Type B pancreatic cell (in vitro differentiated cells): ENCODE data around the gene RARRES1. TPM values are rescaled to one million over a fixed set of nuclear protein-coding genes. Genes with fewer than 3 reads are reported as not detected.

Experiments used
- DNase-seq: peaks from one replicate; pipeline ENCODE4 v3.0.0; 2021; ENCODE audit warnings: mixed read lengths; ENCODE audit not compliant: unreplicated experiment; ENCODE audit errors: extremely low spot score
- H3K27ac Mint-ChIP-seq: 2 replicates; pipeline ENCODE4 v1.8.0; 2021; ENCODE audit warnings: mild to moderate bottlenecking, mixed read lengths
- H3K27me3 Mint-ChIP-seq: 2 replicates; pipeline ENCODE4 v1.8.0; 2021; ENCODE audit warnings: mixed read lengths
- H3K36me3 Mint-ChIP-seq: 2 replicates; pipeline ENCODE4 v1.8.0; 2021; ENCODE audit warnings: mixed read lengths
- H3K4me1 Mint-ChIP-seq: one replicate; pipeline ENCODE4 v1.8.0; 2021; ENCODE audit warnings: mixed read lengths; ENCODE audit not compliant: unreplicated experiment
- H3K4me3 Mint-ChIP-seq: 2 replicates; pipeline ENCODE4 v1.8.0; 2021; ENCODE audit warnings: mild to moderate bottlenecking, mixed read lengths
- H3K9me3 Mint-ChIP-seq: 2 replicates; pipeline ENCODE4 v1.8.0; 2021; ENCODE audit warnings: mixed read lengths
- total RNA-seq: library from RNA; stranded (reverse); gene quantifications from 2 replicates; pipeline ENCODE4 v1.2.1, GENCODE V29; 2021; ENCODE audit warnings: low replicate concordance
- TF ChIP-seq, protein P1 (sequence below): fragments of 200-600 bp; sonication (generic); conservative IDR thresholded peaks from 2 replicates; pipeline ENCODE4 v1.5.0; 2021; ENCODE audit warnings: antibody characterized with exemption, mild to moderate bottlenecking

Gene RARRES1
- total RNA-seq, 1 donor from 2014 or later: 15.9 TPM

- Mint-ChIP-seq H3K27ac (no peak overlapping the region), H3K27me3 (no peaks in the 10 kb centered on the region), H3K36me3 (peaks cover 16% of the 10 kb centered on the region), H3K9me3 (no peaks in the 10 kb centered on the region), H3K4me1 (peaks cover 5% of the 10 kb centered on the region), H3K4me3 (no peak overlapping the region)
- TF ChIP-seq, protein P1, sequence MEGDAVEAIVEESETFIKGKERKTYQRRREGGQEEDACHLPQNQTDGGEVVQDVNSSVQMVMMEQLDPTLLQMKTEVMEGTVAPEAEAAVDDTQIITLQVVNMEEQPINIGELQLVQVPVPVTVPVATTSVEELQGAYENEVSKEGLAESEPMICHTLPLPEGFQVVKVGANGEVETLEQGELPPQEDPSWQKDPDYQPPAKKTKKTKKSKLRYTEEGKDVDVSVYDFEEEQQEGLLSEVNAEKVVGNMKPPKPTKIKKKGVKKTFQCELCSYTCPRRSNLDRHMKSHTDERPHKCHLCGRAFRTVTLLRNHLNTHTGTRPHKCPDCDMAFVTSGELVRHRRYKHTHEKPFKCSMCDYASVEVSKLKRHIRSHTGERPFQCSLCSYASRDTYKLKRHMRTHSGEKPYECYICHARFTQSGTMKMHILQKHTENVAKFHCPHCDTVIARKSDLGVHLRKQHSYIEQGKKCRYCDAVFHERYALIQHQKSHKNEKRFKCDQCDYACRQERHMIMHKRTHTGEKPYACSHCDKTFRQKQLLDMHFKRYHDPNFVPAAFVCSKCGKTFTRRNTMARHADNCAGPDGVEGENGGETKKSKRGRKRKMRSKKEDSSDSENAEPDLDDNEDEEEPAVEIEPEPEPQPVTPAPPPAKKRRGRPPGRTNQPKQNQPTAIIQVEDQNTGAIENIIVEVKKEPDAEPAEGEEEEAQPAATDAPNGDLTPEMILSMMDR: peak; percentile 79
- no peak for DNase-seq
Measured at GRCh38 chr3:158659454-158660237, 72.6 kb downstream of the RARRES1 start.

DNA sequence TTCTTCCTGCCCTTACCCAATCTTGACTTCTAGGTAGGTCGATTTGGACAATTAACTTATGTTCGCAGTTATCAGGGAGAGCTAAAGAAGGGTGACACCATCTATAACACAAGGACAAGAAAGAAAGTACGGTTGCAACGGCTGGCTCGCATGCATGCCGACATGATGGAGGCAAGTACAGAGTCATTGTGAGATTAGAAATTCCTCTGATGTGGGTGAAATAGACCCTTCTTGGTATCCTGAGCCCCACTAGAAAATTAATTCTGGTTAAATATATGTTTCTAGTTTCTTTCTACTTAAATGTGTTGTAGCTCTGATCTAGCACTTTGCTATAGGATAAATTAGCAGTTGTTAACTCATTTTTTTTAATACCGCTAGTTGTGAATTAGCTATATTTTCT is 73.4 kb downstream of the RARRES1 start:
- Mint-ChIP-seq H3K27me3 (no peaks in the 10 kb centered on the region), H3K27ac (no peak overlapping the region), H3K9me3 (no peaks in the 10 kb centered on the region), H3K4me1 (peaks cover 5% of the 10 kb centered on the region), H3K36me3 (peaks cover 11% of the 10 kb centered on the region), H3K4me3 (no peak overlapping the region)
- TF ChIP-seq, protein P1: no peak
- no peak for DNase-seq

DNA sequence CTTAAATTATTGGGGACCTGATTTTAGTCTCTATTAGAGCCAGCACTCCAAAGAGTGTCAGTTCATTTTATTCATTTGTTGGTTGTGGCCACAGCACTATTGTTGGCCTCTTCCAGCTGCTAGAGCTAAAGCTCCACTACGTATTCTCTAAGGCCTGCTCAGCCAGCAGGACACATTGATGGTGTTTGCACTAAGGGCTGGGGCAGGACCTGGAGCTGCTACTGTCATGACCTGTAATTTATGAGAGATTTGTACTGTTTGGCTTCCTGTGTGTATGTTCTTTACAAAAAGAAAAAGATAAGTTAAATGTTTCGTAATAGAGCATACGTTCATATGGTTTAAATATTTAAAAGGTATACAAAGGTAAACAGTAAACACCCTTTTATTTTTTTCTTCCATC is 79.8 kb downstream of the RARRES1 start:
- TF ChIP-seq, protein P1: no peak
- Mint-ChIP-seq H3K27ac (no peak overlapping the region), H3K36me3 (peaks cover 20% of the 10 kb centered on the region), H3K4me3 (no peak overlapping the region), H3K9me3 (no peaks in the 10 kb centered on the region), H3K4me1 (no peaks in the 10 kb centered on the region), H3K27me3 (no peaks in the 10 kb centered on the region)
- DNase-seq: no peak

DNA sequence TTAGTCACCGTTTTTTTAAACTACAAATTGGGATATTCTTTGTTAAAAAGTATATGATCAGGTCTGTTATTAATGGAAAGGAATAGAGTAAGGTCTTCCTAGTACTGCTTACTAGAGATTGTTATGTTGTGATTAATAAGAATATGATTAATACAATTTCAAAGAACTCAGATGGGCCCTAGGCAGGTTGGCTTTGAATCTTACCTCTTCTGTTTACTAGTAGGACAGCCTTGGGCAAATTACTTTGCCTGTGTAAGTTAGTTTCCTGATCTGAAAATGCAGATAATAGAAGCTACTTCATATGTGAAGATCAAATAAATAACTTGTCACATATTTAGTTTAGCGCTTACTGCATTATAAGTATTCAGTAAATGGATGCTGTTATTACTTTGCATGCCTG is 81.1 kb downstream of the RARRES1 start:
- no peaks in the 10 kb centered on the region for H3K9me3 Mint-ChIP-seq
- H3K27ac Mint-ChIP-seq: no peak overlapping the region
- H3K27me3 Mint-ChIP-seq: no peaks in the 10 kb centered on the region
- H3K4me3 Mint-ChIP-seq: no peak overlapping the region
- TF ChIP-seq, protein P1: no peak
- H3K4me1 Mint-ChIP-seq: no peaks in the 10 kb centered on the region
- peaks cover 19% of the 10 kb centered on the region for H3K36me3 Mint-ChIP-seq
- DNase-seq: no peak

- DNase-seq: no peak
- H3K9me3 Mint-ChIP-seq: no peaks in the 10 kb centered on the region
- peaks cover 15% of the 10 kb centered on the region for H3K36me3 Mint-ChIP-seq
- H3K27ac Mint-ChIP-seq: no peak overlapping the region
- H3K27me3 Mint-ChIP-seq: no peaks in the 10 kb centered on the region
- TF ChIP-seq, protein P1: no peak
- no peak overlapping the region for H3K4me3 Mint-ChIP-seq
- H3K4me1 Mint-ChIP-seq: peaks cover 4% of the 10 kb centered on the region
Measured at GRCh38 chr3:158649791-158650190, 82.5 kb downstream of the RARRES1 start.

Other genes with a start within 250 kb of the RARRES1 start
- gene MLF1, start 161.3 kb downstream of the RARRES1 start, total RNA-seq: 12.3 and 23.8 TPM in 2 replicates
- gene GFM1, start 87.9 kb downstream of the RARRES1 start, total RNA-seq: 44.5 and 50.2 TPM in 2 replicates
- 15.0 and 17.9 TPM in 2 replicates for gene LXN, start 59.8 kb downstream of the RARRES1 start, total RNA-seq
- gene MFSD1, start 69.6 kb upstream of the RARRES1 start, total RNA-seq: 30.5 and 44.1 TPM in 2 replicates